ENCODE data around the gene CDHR4. TPM values are rescaled to one million over a fixed set of nuclear protein-coding genes. Genes with fewer than 3 reads are reported as not detected.

Gene CDHR4
- total and polyA plus RNA-seq, 9 of the 15 experiments (the other 6 are each of a cell fraction or from before 2014, with no cell fraction given) = 0.21 TPM; not detected in 8

DNA sequence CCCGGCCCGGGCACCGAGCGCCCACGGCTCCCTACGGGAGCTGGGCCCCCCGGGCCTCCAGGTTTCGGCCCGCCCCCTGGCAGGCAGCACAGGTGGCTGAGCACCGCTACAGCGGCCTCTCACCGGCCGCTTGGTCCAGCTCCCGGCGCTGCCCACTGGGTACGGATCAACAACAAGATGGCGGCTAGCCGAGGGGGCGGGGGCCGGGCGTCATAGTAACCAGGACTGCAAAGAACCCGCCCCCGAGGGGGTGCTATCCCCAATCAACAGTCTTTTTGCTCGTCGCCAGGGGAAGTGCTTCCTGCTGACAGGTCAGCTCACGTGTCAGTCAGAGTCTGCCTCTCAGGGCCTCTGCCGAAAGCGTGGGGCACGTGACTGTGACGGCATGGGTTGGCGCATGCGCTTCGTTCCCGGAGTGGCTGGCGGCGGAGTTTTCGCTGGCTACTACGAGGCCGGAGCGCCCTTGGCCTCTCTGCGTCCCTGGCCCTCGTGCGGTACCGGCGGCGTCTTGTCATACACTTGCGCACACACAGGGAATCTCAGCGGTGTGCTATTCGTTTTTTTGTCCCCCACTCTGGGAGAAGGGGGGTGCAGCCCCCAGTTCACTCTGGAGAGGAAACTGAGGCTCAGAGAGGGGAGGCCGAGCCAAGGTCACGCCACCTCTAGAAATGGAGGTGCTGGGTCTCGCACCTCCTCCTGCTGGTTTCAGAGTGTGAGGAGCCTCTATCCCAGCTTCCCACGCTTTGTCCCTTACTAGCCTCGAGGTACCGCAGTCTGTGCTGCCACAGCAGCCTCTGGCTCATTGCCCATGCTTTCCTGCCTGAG is 13.1 kb downstream of the CDHR4 start, which contains the start of gene IP6K1 (continued):
- TF ChIP-seq ZNF354B (CRISPR knock-in tag; IDR thresholded peaks at IDR 0.05) (no peak), FOXK2 (conservative IDR thresholded peaks at IDR 0.05 in 1 of 2, IDR thresholded peaks at IDR 0.05 in 1 of 2; ENCODE audit: low read depth in 2 of 2) (peak; percentile 81 to 83), NFRKB (IDR thresholded peaks at IDR 0.05; ENCODE audit: low read depth) (peak; percentile 51), BDP1 (IDR thresholded peaks at IDR 0.05; ENCODE audit: insufficient read depth, insufficient read length) (no peak), CXXC5 (CRISPR knock-in tag; IDR thresholded peaks at IDR 0.05) (peak; percentile 81), ZNF764 (CRISPR knock-in tag; IDR thresholded peaks at IDR 0.05; ENCODE audit: low read depth) (no peak), ARID3B (CRISPR knock-in tag; IDR thresholded peaks at IDR 0.05; ENCODE audit: borderline replicate concordance) (no peak), MCM7 (IDR thresholded peaks at IDR 0.05) (no peak), CHAMP1 (IDR thresholded peaks at IDR 0.05) (no peak), PCBP1 (IDR thresholded peaks at IDR 0.05; ENCODE audit: low read depth, low read length, poor library complexity, severe bottlenecking) (no peak), USF1 (CRISPR knock-in tag; IDR thresholded peaks at IDR 0.05) (peak; percentile 100), ZNF224 (CRISPR knock-in tag; IDR thresholded peaks at IDR 0.05) (no peak), SRSF9 (IDR thresholded peaks at IDR 0.05; ENCODE audit: borderline replicate concordance, low read depth, low read length) (no peak), FOXK1 (CRISPR knock-in tag; IDR thresholded peaks at IDR 0.05; ENCODE audit: borderline replicate concordance) (no peak), TAF1 (IDR thresholded peaks at IDR 0.05; ENCODE audit: control insufficient read depth, extremely low read depth, insufficient read depth, low read length, severe bottlenecking) (peak; percentile 62), POLR2A (conservative IDR thresholded peaks at IDR 0.05) (peak; percentile 87), BCOR (IDR thresholded peaks at IDR 0.05) (peak; percentile 58; the same call in 1 of the 2 replicates), FOXM1 (IDR thresholded peaks at IDR 0.05; ENCODE audit: low read depth) (no peak), FOXM1 (CRISPR knock-in tag; IDR thresholded peaks at IDR 0.05; ENCODE audit: low read depth) (no peak), NFE2L1 (tag; IDR thresholded peaks at IDR 0.05; ENCODE audit: borderline replicate concordance, low read depth) (no peak), ZNF384 (IDR thresholded peaks at IDR 0.05; ENCODE audit: low read depth, low read length) (no peak), KDM2B (CRISPR knock-in tag; IDR thresholded peaks at IDR 0.05) (no peak), ZNF175 (CRISPR knock-in tag; IDR thresholded peaks at IDR 0.05; ENCODE audit: low read depth) (peak; percentile 46; the same call in 1 of the 2 replicates)
- TF ChIP-seq, protein P1, sequence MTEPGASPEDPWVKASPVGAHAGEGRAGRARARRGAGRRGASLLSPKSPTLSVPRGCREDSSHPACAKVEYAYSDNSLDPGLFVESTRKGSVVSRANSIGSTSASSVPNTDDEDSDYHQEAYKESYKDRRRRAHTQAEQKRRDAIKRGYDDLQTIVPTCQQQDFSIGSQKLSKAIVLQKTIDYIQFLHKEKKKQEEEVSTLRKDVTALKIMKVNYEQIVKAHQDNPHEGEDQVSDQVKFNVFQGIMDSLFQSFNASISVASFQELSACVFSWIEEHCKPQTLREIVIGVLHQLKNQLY (CRISPR knock-in tag; conservative IDR thresholded peaks at IDR 0.05) = no peak
